Measurements from ENCODE around the gene SYT4.

DNA sequence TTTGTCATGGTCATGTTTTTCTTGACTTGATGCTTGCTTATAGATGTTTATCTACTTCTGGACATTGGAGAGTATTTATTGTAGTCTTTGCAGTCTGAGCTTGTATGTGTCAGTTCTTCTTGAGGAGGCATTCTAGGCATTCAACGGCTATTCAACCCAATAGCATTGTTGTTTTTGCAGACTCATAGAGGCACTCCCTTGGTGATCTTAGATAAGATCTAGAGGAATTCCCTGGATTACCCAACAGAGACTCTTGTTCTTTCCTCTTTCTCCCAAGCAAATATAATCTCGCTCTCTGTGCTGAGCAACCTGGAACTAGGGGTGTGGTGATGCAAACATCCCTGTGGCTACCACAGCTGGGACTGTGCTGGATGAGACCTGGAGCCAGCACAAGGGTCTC, 40.4 kb downstream of the SYT4 start:
- TF ChIP-seq RXRA (IDR thresholded peaks at IDR 0.05): no peak
- TF ChIP-seq GABPA (IDR thresholded peaks at IDR 0.05 in 1 of 2, conservative IDR thresholded peaks at IDR 0.05 in 1 of 2): no peak
- TF ChIP-seq, protein P1, sequence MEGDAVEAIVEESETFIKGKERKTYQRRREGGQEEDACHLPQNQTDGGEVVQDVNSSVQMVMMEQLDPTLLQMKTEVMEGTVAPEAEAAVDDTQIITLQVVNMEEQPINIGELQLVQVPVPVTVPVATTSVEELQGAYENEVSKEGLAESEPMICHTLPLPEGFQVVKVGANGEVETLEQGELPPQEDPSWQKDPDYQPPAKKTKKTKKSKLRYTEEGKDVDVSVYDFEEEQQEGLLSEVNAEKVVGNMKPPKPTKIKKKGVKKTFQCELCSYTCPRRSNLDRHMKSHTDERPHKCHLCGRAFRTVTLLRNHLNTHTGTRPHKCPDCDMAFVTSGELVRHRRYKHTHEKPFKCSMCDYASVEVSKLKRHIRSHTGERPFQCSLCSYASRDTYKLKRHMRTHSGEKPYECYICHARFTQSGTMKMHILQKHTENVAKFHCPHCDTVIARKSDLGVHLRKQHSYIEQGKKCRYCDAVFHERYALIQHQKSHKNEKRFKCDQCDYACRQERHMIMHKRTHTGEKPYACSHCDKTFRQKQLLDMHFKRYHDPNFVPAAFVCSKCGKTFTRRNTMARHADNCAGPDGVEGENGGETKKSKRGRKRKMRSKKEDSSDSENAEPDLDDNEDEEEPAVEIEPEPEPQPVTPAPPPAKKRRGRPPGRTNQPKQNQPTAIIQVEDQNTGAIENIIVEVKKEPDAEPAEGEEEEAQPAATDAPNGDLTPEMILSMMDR (IDR thresholded peaks at IDR 0.05; ENCODE audit: low read depth, low read length, missing input control): no peak
- TF ChIP-seq, protein P2, sequence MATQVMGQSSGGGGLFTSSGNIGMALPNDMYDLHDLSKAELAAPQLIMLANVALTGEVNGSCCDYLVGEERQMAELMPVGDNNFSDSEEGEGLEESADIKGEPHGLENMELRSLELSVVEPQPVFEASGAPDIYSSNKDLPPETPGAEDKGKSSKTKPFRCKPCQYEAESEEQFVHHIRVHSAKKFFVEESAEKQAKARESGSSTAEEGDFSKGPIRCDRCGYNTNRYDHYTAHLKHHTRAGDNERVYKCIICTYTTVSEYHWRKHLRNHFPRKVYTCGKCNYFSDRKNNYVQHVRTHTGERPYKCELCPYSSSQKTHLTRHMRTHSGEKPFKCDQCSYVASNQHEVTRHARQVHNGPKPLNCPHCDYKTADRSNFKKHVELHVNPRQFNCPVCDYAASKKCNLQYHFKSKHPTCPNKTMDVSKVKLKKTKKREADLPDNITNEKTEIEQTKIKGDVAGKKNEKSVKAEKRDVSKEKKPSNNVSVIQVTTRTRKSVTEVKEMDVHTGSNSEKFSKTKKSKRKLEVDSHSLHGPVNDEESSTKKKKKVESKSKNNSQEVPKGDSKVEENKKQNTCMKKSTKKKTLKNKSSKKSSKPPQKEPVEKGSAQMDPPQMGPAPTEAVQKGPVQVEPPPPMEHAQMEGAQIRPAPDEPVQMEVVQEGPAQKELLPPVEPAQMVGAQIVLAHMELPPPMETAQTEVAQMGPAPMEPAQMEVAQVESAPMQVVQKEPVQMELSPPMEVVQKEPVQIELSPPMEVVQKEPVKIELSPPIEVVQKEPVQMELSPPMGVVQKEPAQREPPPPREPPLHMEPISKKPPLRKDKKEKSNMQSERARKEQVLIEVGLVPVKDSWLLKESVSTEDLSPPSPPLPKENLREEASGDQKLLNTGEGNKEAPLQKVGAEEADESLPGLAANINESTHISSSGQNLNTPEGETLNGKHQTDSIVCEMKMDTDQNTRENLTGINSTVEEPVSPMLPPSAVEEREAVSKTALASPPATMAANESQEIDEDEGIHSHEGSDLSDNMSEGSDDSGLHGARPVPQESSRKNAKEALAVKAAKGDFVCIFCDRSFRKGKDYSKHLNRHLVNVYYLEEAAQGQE (IDR thresholded peaks at IDR 0.05): no peak
- TF ChIP-seq TAF1 (conservative IDR thresholded peaks at IDR 0.05): no peak
- no peak for TF ChIP-seq RAD21 (IDR thresholded peaks at IDR 0.05)

All from liver (tissue), 3 donors.